GM12873 (cell line): ENCODE results near the gene REN.

ENCODE experiments used
- TF ChIP-seq, protein P1 (sequence below): IDR thresholded peaks from 2 replicates; pipeline ENCODE4 v1.5.1; 2012; ENCODE audit warnings: low read depth, mild to moderate bottlenecking, moderate library complexity, low read length, control low read depth; ENCODE audit not compliant: insufficient read depth; ENCODE audit errors: missing control alignments

REN gene

DNA sequence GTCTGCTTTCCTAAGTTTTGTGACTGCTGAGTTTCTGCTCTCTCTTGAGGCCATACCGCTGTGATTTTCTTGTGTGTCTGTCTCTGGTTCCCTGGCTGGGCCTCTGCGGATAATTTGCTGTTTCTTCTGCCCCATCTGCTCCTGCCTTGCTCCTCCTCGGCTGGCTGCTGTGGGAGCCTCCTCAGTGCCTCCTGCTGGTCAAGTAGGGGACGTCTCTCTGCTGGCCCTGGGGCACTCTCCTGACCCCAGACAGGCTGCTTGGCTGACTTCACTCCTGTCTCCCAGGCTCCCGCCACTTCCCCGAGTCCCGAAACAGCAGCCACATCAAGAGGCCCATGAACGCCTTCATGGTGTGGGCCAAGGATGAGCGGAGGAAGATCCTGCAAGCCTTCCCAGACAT lies 42.8 kb downstream of the REN start:
- TF ChIP-seq, protein P1, sequence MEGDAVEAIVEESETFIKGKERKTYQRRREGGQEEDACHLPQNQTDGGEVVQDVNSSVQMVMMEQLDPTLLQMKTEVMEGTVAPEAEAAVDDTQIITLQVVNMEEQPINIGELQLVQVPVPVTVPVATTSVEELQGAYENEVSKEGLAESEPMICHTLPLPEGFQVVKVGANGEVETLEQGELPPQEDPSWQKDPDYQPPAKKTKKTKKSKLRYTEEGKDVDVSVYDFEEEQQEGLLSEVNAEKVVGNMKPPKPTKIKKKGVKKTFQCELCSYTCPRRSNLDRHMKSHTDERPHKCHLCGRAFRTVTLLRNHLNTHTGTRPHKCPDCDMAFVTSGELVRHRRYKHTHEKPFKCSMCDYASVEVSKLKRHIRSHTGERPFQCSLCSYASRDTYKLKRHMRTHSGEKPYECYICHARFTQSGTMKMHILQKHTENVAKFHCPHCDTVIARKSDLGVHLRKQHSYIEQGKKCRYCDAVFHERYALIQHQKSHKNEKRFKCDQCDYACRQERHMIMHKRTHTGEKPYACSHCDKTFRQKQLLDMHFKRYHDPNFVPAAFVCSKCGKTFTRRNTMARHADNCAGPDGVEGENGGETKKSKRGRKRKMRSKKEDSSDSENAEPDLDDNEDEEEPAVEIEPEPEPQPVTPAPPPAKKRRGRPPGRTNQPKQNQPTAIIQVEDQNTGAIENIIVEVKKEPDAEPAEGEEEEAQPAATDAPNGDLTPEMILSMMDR = peak; percentile 43

DNA sequence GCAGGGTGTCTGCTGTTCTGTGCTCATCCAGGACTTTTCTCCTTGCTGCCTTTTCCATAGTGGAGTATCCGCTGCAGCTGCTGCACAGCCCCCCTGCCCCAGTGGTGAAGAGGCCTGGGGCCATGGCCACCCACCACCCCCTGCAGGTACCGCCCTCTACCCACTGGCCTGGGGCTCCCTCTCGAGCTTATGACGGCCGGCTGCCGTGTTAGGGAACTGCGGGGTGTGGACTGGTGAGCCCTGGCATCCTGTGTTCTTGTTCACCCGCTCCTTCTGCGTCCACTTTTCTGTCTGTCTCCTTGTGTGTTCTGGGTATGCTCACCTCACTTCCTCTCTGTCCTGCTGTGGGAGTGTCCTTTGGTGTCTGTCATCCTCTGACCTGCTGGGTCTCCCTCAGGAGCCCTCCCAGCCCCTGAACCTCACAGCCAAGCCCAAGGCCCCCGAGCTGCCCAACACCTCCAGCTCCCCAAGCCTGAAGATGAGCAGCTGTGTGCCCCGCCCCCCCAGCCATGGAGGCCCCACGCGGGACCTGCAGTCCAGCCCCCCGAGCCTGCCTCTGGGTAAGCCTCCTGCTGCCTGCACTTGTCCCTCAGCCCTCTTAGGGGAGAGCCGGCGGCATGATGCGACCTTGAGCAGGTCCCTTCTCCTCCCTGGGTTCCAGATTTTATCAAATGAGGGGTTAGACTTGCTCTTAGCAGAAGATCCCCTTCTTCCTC lies 44.1 kb downstream of the REN start:
- TF ChIP-seq, protein P1 = no peak

DNA sequence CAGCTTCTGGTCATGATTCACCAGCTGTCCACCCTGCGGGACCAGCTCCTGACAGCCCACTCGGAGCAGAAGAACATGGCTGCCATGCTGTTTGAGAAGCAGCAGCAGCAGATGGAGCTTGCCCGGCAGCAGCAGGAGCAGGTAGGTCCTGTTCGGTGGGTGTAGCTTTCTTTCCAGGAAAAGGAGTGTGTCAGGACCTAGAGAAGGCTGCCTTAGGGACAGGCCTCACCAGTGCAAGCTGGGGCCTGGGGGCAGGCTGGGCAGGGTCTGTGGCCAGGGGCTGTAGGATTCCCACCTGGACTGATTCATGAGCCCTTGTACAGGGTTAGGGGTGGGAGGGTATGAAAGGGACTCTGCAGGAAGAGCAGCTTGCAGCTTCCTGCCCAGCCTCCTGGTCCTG lies 49.6 kb downstream of the REN start:
- TF ChIP-seq, protein P1 = no peak

- TF ChIP-seq, protein P1 = no peak
Observed at GRCh38 chr1:204115116-204115515, 51.0 kb downstream of the REN start.

GRCh38 chr1:204114606-204115005 lies 51.5 kb downstream of the REN start:
- TF ChIP-seq, protein P1 = no peak

DNA sequence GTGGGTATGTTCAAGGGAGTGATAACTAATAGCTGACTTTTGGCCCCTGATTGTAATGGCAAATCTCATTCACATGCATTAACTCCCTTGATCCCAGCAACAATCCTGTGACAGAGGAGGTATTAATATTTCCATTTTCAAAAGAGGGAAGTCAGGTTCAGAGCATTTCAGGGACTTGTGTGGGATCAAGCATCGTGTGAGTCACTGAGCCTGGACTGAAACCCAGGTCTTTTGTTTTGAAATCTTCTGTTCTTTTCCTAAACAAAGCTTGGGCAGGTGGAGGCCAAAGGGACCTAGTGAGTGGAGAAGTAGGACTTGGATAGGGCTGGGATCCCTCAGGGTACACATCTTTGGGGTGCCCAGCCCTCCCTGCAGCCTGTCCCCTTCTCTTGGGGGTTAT lies 52.2 kb downstream of the REN start:
- TF ChIP-seq, protein P1 = no peak

DNA sequence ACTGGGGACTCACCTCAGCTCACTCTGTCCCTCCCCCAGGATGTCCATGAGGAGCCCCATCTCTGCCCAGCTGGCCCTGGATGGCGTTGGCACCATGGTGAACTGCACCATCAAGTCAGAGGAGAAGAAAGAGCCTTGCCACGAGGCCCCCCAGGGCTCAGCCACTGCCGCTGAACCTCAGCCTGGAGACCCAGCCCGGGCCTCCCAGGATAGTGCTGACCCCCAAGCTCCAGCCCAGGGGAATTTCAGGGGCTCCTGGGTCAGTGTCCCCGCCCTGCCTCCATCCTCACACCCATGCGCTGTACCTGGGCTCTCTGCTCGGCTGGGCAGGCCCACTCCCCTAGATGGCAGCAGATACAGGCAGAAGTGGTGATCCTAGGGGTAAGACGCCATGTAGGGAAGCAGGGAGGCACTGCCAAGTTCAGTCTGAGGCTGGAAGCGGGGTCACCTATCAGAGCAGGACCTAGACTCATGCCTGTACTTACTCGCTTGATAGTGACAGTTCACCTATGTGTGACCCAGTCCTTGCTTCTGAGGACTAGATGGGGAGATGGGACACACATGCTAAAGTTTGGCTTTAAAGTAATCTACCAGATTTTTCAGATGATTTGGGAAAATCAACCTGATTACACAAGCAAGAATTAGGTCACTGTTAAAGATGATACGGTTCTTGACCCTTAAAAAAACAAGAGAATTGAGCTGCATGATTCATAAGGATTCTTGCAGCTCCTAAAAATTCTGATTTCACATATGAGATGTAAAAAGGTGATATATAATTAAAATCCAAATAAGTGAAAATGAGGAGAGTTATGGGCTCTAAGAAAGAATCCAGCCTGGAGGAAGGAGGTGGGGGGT lies 53.0 kb downstream of the REN start:
- TF ChIP-seq, protein P1 = no peak
